Subcutaneous adipose tissue (tissue), 4 donors: Measurements from ENCODE around the gene CASP9. TPM values are rescaled to one million over a fixed set of nuclear protein-coding genes. Genes with fewer than 3 reads are reported as not detected.

Experiments
- total RNA-seq, 4 donors: library from RNA; depleted of rRNA; stranded (reverse); fragments of >200 nt; gene quantifications; one replicate each; pipeline ENCODE4 v1.1.0, GENCODE V29; 2016
- TF ChIP-seq, protein P1 (sequence below): fragments of 450-650 bp; IDR thresholded peaks from one replicate; pipeline ENCODE4 v1.5.1; 2016; ENCODE audit warnings: low read depth, mild to moderate bottlenecking, control low read depth, antibody characterized with exemption, moderate library complexity

Gene CASP9
- total RNA-seq, 4 donors from 2014 or later = 10.1 to 12.1 (median 10.3) TPM

- TF ChIP-seq, protein P1, sequence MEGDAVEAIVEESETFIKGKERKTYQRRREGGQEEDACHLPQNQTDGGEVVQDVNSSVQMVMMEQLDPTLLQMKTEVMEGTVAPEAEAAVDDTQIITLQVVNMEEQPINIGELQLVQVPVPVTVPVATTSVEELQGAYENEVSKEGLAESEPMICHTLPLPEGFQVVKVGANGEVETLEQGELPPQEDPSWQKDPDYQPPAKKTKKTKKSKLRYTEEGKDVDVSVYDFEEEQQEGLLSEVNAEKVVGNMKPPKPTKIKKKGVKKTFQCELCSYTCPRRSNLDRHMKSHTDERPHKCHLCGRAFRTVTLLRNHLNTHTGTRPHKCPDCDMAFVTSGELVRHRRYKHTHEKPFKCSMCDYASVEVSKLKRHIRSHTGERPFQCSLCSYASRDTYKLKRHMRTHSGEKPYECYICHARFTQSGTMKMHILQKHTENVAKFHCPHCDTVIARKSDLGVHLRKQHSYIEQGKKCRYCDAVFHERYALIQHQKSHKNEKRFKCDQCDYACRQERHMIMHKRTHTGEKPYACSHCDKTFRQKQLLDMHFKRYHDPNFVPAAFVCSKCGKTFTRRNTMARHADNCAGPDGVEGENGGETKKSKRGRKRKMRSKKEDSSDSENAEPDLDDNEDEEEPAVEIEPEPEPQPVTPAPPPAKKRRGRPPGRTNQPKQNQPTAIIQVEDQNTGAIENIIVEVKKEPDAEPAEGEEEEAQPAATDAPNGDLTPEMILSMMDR = no peak
Measured at GRCh38 chr1:15488371-15488770, 35.6 kb downstream of the CASP9 start.

DNA sequence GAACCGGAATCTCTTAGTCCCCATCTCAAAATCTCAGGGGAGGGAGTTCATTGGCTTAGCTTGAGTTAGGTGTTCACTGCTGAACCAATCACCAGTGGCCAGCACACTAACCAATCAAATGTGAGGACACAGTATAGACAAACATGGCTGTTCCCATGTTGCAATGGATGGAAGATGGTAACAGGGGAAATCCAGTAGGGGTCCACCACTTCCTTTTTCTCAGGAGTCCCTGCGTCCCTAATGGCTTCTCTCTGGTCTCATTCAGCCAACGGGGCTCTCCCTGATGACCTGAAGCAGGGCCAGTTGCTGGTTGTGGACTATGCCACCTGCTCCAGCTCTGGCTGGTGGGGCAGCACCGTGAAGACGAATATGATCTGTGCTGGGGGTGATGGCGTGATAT is 38.4 kb downstream of the CASP9 start:
- TF ChIP-seq, protein P1 = no peak

- TF ChIP-seq, protein P1 = no peak
Measured at GRCh38 chr1:15483971-15484370, 40.0 kb downstream of the CASP9 start.

DNA sequence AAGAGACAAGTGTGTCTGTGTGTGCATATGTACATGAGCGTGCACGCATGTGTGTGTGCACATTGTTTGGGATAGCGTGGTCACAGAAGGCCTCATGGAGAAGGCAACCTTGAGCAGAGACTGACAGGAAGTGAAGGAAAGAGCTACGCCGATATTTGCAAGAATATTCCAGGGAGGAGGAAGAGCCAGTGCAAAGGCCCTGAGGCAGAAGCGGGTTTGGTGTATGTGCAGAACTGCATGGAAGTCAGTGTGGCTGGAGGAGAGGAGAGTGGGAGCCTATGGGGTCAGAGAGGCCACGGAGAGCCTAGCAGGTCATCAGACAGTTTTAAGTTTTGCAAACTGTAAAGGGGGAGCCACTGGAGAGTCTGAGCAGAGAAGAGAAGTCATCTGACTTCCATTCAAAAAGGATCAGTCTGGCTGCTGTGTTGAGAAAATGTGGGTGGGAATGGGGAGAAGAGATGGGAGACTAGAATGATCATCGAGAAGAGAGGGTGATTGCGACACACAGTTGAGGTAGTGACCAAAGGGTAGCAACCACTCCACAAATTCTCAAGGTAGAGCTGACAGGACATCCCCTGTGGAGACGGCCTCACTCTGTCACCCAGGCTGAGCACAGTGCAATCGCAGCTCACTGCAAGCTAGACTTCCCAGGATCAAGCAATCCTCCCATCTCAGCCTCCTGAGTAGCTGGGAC is 44.2 kb downstream of the CASP9 start:
- TF ChIP-seq, protein P1 = no peak

GRCh38 chr1:15477646-15478212 is 46.3 kb downstream of the CASP9 start:
- TF ChIP-seq, protein P1 = no peak

DNA sequence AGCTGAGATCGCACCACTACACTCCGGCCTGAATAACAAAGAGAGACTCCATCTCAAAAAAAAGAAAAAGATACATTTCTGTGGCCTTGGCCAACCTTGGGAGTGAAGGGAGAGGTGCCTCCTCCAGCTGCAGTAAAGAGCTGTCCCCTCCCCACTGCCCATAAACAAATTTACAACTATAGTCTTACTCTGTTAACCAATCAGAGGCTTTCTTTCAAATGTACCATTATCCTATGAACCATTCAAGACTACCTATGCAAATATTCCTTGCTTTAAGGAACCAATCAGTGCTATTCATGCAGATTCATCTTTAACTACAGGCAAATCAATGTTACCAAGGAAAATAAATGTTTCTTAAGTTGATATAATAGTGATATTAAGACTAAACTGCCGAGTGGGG is 47.1 kb downstream of the CASP9 start:
- TF ChIP-seq, protein P1 = no peak

GRCh38 chr1:15475752-15476314 is 48.2 kb downstream of the CASP9 start, which contains the start of gene CELA2B:
Gene CELA2B (plus strand): TSS chr1:15476104. CDS start chr1:15476126, 22 bp downstream.
- TF ChIP-seq, protein P1 = no peak
